HG03571 (cell line): ENCODE data around the gene CPEB3.
A peak's percentile ranks its signal among the peaks of the same experiment; 100 is the strongest.
"Not testable (repeated sequence)": the region's sequence is repeated elsewhere in the genome, so short reads cannot be mapped to it uniquely, and the experiment has no call there.

Source experiments
- ATAC-seq: cut with Tn5 transposase; IDR thresholded peaks from one replicate; pipeline ENCODE4 v1.9.1; 2021; ENCODE audit not compliant: unreplicated experiment

Gene CPEB3

GRCh38 chr10:92290837-92291615 lies at the start of gene CPEB3, which contains the start of gene MARCHF5:
TSS of gene CPEB3 (minus strand) at chr10:92291078. CDS start at chr10:92240350, 50,728 bp downstream.
TSS of gene MARCHF5 (plus strand) at chr10:92291167. CDS start at chr10:92291495, 328 bp downstream.
- ATAC-seq = peak; percentile 97

GRCh38 chr10:92329927-92330326 lies 39.0 kb upstream of the CPEB3 start:
- not testable (repeated sequence) for ATAC-seq

GRCh38 chr10:92328993-92329392 lies 38.1 kb upstream of the CPEB3 start:
- ATAC-seq = no peak

DNA sequence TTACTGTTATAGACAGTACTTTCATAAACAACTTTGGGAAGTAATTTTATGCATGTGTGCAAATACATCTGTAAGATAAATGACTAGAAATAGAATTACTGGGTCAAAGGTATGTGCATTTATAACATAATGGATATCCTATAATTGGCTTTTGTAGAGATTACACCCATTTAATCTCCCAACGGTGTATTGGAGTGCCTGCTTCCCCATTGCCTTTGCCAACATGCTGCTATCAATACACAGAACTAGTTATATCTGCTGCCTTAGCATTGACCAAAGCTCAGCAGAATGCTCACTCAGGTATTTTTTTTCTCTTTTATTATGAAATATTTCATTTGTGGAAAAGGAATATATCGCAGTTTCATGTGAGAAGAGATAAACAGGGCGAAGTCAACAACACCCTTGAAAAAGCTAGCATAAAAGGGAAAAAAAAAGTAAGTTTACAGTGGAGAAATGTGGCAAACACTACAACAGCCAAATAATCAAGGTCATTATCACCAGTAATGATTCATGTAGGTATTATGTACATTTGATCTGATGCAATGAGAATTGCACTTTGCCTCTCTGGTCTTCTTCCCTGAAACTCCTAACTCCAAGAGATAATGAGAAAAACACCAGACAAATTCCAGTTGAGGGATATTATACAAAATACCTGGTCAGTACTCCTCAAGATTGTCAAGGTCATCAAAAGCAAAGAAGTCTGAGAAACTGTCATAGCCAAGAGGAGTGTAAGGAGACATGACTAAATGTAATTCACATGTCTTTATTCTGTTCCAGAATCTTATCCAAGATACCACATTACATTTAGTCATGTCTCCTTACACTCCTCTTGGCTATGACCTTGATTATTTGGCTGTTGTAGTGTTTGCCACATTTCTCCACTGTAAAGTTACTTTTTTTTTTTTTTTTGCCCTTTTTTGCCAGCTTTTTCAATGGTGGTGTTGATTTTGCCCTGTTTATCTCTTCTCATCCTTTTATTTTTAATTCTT lies 36.9 kb upstream of the CPEB3 start:
- no peak for ATAC-seq

- ATAC-seq = no peak
Measured at GRCh38 chr10:92323079-92323478, 32.2 kb upstream of the CPEB3 start.

GRCh38 chr10:92316610-92317009 lies 25.7 kb upstream of the CPEB3 start:
- ATAC-seq = no peak

- ATAC-seq = no peak
Measured at GRCh38 chr10:92313750-92314149, 22.9 kb upstream of the CPEB3 start.

DNA sequence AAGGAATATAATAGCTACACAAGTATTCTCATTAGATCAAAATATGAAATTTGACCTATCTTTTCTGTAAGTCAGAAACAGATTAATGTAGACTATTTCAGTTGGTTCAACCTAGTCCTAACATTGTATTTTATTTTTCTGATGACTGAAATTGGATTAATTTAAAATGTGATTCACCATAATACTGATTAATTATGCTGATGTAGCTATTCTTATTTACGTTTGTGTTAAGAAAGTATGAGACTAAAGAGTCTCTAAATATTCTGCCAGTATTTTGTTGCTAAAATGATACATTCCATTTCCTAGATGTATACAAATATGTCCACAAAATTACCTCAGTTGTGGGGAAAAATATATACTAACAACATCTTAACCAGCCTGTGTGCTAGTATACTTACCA lies 18.4 kb upstream of the CPEB3 start:
- ATAC-seq = no peak

GRCh38 chr10:92305133-92306072 lies 14.5 kb upstream of the CPEB3 start:
- no peak for ATAC-seq

- ATAC-seq = no peak
Measured at GRCh38 chr10:92304061-92304460, 13.2 kb upstream of the CPEB3 start.

GRCh38 chr10:92303096-92303495 lies 12.2 kb upstream of the CPEB3 start:
- no peak for ATAC-seq

- no peak for ATAC-seq
Measured at GRCh38 chr10:92298487-92298886, 7.6 kb upstream of the CPEB3 start.

- no peak for ATAC-seq
Measured at GRCh38 chr10:92291921-92292845, 1.3 kb upstream of the CPEB3 start.

DNA sequence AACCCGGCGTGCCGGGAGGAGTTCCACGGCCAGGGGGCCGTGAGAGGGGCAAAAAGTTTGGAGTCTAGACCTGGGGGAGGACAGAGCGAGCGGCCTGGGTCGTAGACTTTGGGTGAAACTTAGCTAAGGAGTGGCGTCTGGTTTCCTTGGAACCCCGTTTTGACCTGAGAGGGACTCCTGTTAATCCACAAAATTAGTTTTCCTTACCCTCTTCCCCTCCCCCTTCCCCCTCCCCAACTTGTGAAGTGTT lies 663 bp upstream of the CPEB3 start:
- ATAC-seq = no peak

GRCh38 chr10:92290076-92290836 lies 622 bp downstream of the CPEB3 start:
- ATAC-seq = no peak

- no peak for ATAC-seq
Measured at GRCh38 chr10:92284112-92284704, 6.7 kb downstream of the CPEB3 start.

DNA sequence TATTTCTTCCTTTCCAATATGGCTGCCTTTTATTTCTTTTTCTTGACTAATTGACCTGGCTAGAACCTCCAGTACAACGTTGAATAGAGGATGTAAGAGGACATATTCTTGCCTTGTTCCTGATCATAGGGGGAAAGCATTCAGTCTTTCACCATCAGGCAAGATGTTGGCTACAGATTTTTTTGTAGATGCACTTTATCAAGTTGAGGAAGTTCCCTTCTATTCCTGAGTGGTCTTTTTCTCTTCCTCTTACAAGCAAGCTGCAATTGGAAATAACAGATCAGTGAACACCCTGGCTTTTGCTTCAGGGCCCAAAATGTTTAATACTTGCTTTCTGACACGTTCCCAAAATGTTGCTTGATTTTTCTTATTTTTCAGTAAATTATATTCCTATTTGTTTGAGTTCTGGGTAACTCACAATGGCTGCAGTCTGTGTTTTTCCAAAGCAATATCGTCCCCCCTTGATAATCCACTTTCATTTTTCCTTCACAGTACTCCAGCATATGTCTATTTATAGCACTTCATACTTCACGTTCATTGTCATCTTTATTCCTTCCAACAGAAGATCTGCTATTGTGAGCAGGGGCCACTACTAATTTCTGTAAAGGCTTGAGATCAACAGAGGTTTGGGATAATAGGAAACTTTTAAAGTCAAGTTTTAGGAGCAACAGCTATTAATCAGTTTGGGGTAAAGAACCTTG lies 11.7 kb downstream of the CPEB3 start:
- ATAC-seq = no peak

DNA sequence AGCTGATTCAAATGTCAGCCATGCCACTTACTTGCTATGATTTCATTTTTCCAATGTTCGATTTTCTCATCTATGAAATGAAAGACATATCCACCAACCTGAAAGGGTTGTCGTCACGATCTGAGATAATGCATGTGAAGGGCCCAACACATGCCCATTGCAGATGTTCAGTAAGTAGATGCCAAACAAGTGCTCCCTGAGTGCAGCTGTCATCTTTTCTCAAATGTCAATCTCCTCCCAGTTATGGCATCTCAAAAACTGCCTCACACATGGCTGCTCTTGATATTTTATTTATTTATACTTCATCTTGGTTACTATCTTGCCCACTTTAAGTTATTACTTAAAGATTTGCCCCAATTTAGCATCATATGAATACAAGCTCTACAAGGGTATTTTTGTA lies 16.8 kb downstream of the CPEB3 start:
- ATAC-seq = no peak
